Epithelial cell of proximal tubule (primary cell): ENCODE data around the gene TMEM35B. TPM values are rescaled to one million over a fixed set of nuclear protein-coding genes. Genes with fewer than 3 reads are reported as not detected.

Source experiments
- DNase-seq: peaks from one replicate; pipeline ENCODE4 v3.0.0-alpha.2; 2011; ENCODE audit warnings: low read depth
- H3K4me3 ChIP-seq: 2 replicates; pipeline ENCODE4 v1.5.1; 2011; ENCODE audit warnings: low read depth, mild to moderate bottlenecking, low read length
- total RNA-seq: library from RNA; depleted of rRNA; stranded (reverse); fragments of >200 nt; gene quantifications from 2 replicates; pipeline ENCODE4 v1.2.3, GENCODE V29; 2015
- TF ChIP-seq, protein P1 (sequence below): conservative IDR thresholded peaks from 2 replicates; pipeline ENCODE4 v1.5.1; 2012; ENCODE audit warnings: low read depth, mild to moderate bottlenecking, low read length

TMEM35B gene
- total RNA-seq: 20.1 and 28.8 TPM in 2 replicates

- TF ChIP-seq, protein P1, sequence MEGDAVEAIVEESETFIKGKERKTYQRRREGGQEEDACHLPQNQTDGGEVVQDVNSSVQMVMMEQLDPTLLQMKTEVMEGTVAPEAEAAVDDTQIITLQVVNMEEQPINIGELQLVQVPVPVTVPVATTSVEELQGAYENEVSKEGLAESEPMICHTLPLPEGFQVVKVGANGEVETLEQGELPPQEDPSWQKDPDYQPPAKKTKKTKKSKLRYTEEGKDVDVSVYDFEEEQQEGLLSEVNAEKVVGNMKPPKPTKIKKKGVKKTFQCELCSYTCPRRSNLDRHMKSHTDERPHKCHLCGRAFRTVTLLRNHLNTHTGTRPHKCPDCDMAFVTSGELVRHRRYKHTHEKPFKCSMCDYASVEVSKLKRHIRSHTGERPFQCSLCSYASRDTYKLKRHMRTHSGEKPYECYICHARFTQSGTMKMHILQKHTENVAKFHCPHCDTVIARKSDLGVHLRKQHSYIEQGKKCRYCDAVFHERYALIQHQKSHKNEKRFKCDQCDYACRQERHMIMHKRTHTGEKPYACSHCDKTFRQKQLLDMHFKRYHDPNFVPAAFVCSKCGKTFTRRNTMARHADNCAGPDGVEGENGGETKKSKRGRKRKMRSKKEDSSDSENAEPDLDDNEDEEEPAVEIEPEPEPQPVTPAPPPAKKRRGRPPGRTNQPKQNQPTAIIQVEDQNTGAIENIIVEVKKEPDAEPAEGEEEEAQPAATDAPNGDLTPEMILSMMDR: peak; percentile 11
- no peak for DNase-seq
Measured at GRCh38 chr1:34984793-34985608, at the start of gene TMEM35B. Gene TMEM35B, minus strand, starts transcription at chr1:34985347. Its CDS starts 42 bp downstream, at chr1:34985305.

DNA sequence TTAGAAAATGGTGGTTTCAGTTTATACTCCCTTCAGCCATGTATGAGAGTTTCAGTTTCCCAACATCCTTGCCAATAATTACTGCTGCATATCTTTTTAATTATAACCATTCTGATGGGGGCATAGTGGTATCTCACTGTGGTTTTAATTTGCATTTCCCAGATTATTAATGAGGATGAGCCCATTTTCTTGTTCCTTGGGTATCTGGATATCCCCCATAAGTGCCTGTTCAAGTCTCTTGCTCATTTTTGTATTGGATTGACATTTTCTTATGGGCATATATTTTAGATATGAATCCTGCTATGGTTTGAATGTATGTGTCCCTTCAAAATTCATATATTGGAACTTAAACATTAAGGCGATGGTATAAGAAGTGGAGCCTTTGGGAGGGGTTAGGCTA is 48.2 kb upstream of the TMEM35B start:
- H3K4me3 ChIP-seq: no peak overlapping the region
- DNase-seq: no peak
- TF ChIP-seq, protein P1: no peak

More at GRCh38 chr1:34984793-34985608, at the start of gene TMEM35B:
- peak within 1 kb of the TSS; percentile 78 for H3K4me3 ChIP-seq

- TF ChIP-seq, protein P1: no peak
- H3K4me3 ChIP-seq: peak overlapping the region; percentile 70
Measured at GRCh38 chr1:35032384-35032739, 47.2 kb upstream of the TMEM35B start.

DNA sequence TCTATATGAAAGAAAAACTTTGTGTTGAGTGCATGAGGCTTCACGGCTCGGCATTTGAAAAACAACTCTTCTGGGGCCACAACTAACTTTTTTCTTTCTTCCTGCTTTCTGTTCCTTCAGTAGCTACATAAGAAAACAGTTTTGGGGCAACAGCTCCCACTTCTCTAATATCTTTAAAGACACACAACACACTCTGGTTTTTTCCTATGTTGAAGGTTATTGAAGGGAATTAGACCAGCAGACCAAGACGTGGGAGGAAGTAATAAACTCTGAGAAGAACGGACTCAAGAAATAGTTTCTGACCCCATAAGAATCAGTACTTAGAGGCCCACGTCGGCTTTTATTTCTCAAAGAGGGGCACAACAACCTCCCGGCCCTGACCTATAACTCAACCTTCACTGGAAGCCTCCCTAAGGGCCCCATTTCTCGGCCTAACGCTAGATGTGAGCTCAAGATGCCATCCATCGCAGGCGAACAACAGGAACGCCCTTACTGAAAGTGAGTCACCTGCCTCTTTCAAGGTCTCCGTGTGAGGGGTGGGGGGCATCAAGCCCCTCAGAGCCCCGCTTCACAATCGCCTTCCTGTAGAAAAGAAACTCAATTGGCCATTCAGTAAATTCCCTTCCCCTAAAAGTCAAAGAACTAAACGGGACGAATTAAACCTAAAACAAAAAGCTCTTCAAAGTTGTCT is 45.8 kb upstream of the TMEM35B start:
- TF ChIP-seq, protein P1: no peak
- no peak for DNase-seq
- peak overlapping the region; percentile 70 for H3K4me3 ChIP-seq

More at GRCh38 chr1:35032384-35032739, 47.2 kb upstream of the TMEM35B start:
- no peak for DNase-seq

DNA sequence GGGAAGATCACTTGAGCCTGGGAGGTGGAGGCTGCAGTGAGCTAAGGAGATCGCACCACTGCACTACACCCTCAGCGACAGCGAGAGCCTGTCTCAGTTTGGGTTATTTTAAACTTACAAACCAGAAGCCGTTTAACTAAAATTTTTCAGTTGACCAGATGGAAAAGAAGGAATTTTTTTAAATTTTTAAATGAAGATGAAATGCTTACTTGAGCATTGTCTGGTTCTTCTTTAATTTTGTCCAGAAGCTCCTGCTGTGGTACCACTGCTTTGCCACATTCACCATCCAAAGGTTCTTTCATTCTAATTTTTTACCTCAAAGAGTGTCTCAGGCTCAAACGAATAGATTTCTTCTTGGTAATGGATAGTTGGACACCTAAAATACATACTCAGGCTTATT is 45.2 kb upstream of the TMEM35B start:
- TF ChIP-seq, protein P1: no peak
- DNase-seq: no peak
- peak overlapping the region; percentile 70 for H3K4me3 ChIP-seq

DNA sequence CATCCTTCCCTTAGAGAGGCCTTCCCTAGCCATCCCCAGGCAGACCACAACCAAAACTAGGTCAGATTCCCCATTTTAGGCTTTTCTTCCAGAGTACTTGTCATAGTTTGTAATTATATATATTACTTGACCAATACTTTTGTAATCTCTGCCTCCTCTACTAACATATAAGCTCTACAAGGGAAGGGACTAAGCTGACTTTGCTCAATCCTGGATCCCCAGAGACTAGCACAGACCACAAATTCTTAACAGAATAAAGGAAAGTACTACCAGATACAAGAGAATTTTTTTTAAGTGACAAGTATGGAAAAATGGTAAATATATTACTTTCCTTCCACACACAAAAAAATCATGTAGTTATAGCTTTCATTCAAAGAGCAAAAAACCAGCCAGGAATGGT is 44.6 kb upstream of the TMEM35B start:
- peak overlapping the region; percentile 70 for H3K4me3 ChIP-seq
- DNase-seq: no peak
- TF ChIP-seq, protein P1: no peak
